DOHH2 (cell line): Measurements from ENCODE around the gene CDKL5.

Experiments used
- EZH2phosphoT487 ChIP-seq: fragments of 200-600 bp; sonication (generic); IDR thresholded peaks from 2 replicates; pipeline ENCODE4 v1.6.1; 2017; ENCODE audit warnings: borderline replicate concordance, mild to moderate bottlenecking, antibody characterized with exemption, low read length, moderate library complexity, mixed read lengths
- TF ChIP-seq, protein P1 (sequence below): fragments of 200-600 bp; sonication (generic); IDR thresholded peaks from one replicate; pipeline ENCODE4 v1.5.1; 2014; ENCODE audit warnings: antibody characterized with exemption, mild to moderate bottlenecking, low read depth, low read length; ENCODE audit not compliant: poor library complexity, severe bottlenecking

DNA sequence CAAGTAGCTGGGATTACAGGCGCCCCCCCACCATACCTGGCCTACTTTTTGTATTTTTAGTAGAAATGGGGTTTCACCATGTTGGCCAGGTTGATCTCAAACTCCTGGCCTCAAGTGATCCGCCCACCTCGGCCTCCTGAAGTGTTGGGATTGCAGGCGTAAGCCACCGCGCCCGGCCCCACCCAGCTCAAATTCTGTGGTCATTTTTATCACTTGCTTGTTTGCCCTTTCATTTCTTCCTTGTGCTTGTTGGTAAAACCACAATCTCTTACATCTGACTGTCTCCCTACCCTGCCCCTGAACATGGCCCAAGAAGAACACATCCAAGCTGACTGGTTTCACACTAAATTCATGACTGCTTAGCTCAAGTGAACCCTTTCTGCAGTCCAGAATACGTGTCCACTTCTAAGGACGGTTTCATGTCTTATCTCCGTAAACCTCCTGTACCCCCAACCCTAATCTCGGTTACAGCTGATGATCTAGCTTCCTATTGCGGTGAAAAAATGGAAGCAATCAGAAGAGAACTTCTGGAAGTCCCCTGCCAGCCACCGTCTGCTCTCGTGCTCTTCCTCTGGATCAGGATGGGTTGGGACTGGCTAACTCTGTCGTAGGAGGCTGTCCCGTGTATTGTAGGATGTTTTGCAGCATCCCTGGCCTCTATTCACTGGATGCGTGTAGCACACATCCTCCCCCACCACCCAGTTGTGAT, 251.9 kb downstream of the CDKL5 start:
- TF ChIP-seq, protein P1, sequence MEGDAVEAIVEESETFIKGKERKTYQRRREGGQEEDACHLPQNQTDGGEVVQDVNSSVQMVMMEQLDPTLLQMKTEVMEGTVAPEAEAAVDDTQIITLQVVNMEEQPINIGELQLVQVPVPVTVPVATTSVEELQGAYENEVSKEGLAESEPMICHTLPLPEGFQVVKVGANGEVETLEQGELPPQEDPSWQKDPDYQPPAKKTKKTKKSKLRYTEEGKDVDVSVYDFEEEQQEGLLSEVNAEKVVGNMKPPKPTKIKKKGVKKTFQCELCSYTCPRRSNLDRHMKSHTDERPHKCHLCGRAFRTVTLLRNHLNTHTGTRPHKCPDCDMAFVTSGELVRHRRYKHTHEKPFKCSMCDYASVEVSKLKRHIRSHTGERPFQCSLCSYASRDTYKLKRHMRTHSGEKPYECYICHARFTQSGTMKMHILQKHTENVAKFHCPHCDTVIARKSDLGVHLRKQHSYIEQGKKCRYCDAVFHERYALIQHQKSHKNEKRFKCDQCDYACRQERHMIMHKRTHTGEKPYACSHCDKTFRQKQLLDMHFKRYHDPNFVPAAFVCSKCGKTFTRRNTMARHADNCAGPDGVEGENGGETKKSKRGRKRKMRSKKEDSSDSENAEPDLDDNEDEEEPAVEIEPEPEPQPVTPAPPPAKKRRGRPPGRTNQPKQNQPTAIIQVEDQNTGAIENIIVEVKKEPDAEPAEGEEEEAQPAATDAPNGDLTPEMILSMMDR, result no peak
- TF ChIP-seq EZH2phosphoT487, result no peak
